ENCODE data around the gene CGB1. TPM values are rescaled to one million over a fixed set of nuclear protein-coding genes. Genes with fewer than 3 reads are reported as not detected.

The CGB1 gene
- total and polyA plus RNA-seq, 2 of the 13 experiments (the other 11 are each of a cell fraction or from before 2014, with no cell fraction given) = not detected

DNA sequence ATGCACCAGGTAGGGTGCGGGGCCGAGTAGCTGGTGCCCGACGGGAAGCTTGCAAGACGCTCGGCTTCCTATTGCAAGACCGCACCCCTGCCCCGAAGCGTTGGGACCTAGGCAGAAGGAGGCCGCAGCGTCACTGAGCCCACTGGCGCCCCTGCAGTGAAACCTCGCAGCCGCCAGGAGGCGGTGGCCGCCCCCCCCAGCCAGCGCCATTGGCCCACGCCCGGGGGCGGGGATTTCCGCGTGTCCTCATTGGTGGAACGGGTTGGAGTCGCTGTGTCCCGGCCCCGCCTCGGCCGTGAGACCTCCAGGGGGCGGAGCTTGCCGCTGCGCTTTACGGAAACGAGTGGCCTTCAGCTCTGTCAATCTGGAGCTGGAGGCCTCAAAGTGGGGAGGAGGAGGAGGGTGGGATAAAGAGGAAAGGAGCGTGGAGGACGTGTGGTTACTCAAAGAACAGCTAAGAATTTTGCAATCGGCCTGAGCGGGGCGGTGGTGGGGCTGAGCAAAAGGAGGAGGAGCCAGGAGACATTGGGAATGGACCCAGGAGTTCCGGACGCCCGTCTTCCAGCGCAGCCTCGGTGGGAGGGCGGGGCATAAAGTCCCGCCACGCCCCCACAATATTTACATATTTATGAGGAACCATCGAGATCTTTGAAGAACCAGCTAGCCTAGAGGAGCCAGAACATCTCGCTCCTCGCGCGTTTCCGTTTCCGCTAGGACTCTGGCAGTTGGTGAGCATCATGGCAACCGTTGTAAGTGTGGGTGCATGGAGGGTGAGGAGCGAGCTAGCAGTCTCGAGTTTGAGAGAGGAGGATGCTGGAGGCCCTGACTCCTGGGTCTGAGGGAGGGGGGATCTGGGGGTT, 43.3 kb downstream of the CGB1 start, which contains the start of the genes GYS1 and RUVBL2 (continued):
- TF ChIP-seq BCLAF1 (IDR thresholded peaks at IDR 0.05) (no peak), ZNF761 (CRISPR knock-in tag; conservative IDR thresholded peaks at IDR 0.05) (no peak), RBFOX2 (IDR thresholded peaks at IDR 0.05; ENCODE audit: low read depth, low read length) (peak; percentile 78), KDM4B (CRISPR knock-in tag; IDR thresholded peaks at IDR 0.05) (0 out of 2 replicates have a peak, but pooled peaks have one; percentile 17), GLMP (CRISPR knock-in tag; IDR thresholded peaks at IDR 0.05; ENCODE audit: borderline replicate concordance) (no peak), TCF12 (IDR thresholded peaks at IDR 0.05) (no peak), TCF12 (CRISPR knock-in tag; IDR thresholded peaks at IDR 0.05) (0 out of 2 replicates have a peak, but pooled peaks have one; percentile 42), ZNF619 (CRISPR knock-in tag; IDR thresholded peaks at IDR 0.05) (peak; percentile 65; the same call in 1 of the 2 replicates), MYC (CRISPR knock-in tag; IDR thresholded peaks at IDR 0.05; ENCODE audit: borderline replicate concordance) (peak; percentile 52; the same call in 1 of the 2 replicates), ARNT2 (CRISPR knock-in tag; IDR thresholded peaks at IDR 0.05; ENCODE audit: low read depth) (peak; percentile 84), EHMT2 (IDR thresholded peaks at IDR 0.05; ENCODE audit: borderline replicate concordance, low read depth, low read length) (peak; percentile 21; the same call in 1 of the 2 replicates), RAD21 (CRISPR knock-in tag; IDR thresholded peaks at IDR 0.05) (peak; percentile 50; the same call in 1 of the 2 replicates), FLYWCH1 (CRISPR knock-in tag; IDR thresholded peaks at IDR 0.05) (no peak), SNAPC2 (CRISPR knock-in tag; IDR thresholded peaks at IDR 0.05) (peak; percentile 45; the same call in 1 of the 2 replicates), PHF21A (CRISPR knock-in tag; IDR thresholded peaks at IDR 0.05) (peak; percentile 74; the same call in 1 of the 2 replicates), PRDM10 (CRISPR knock-in tag; IDR thresholded peaks at IDR 0.05; ENCODE audit: low read depth) (no peak)
- TF ChIP-seq, protein P1, sequence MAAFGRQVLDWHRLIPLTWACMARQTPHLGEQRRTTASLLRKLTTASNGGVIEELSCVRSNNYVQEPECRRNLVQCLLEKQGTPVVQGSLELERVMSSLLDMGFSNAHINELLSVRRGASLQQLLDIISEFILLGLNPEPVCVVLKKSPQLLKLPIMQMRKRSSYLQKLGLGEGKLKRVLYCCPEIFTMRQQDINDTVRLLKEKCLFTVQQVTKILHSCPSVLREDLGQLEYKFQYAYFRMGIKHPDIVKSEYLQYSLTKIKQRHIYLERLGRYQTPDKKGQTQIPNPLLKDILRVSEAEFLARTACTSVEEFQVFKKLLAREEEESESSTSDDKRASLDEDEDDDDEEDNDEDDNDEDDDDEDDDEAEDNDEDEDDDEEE (CRISPR knock-in tag; IDR thresholded peaks at IDR 0.05) = peak; percentile 42; the same call in 1 of the 2 replicates
